IMR-90 (cell line): ENCODE data around the gene PHPT1.

Source experiments
- CEBPB ChIP-seq: IDR thresholded peaks from 2 replicates; pipeline ENCODE4 v1.6.1; 2012; ENCODE audit warnings: low read depth, low read length, improper control_type of control experiment
- CTCF ChIP-seq: conservative IDR thresholded peaks from 2 replicates; pipeline ENCODE4 v1.5.1; 2012; ENCODE audit warnings: mild to moderate bottlenecking, low read depth, low read length, improper control_type of control experiment
- ELK1 ChIP-seq: fragments of 150-350 bp; IDR thresholded peaks from 2 replicates; pipeline ENCODE4 v1.6.1; 2016; ENCODE audit warnings: low read depth, mild to moderate bottlenecking, low read length, moderate library complexity, borderline replicate concordance
- FOS ChIP-seq: fragments of 150-350 bp; IDR thresholded peaks from 2 replicates; pipeline ENCODE4 v1.6.1; 2016; ENCODE audit warnings: low read depth, low read length
- MAFK ChIP-seq: IDR thresholded peaks from 2 replicates; pipeline ENCODE4 v1.6.1; 2012; ENCODE audit warnings: low read depth, low read length, improper control_type of control experiment
- MAZ ChIP-seq: IDR thresholded peaks from 2 replicates; pipeline ENCODE4 v1.6.1; 2012; ENCODE audit warnings: low read depth, mild to moderate bottlenecking, low read length, improper control_type of control experiment, moderate library complexity, borderline replicate concordance
- MXI1 ChIP-seq: IDR thresholded peaks from 2 replicates; pipeline ENCODE4 v1.6.1; 2012; ENCODE audit warnings: low read depth, mild to moderate bottlenecking, low read length, moderate library complexity, borderline replicate concordance
- NFE2L2 ChIP-seq: fragments of 150-350 bp; IDR thresholded peaks from 2 replicates; pipeline ENCODE4 v1.6.1; 2016; ENCODE audit warnings: low read depth, mild to moderate bottlenecking, low read length
- POLR2A ChIP-seq: IDR thresholded peaks from 2 replicates; pipeline ENCODE4 v1.6.1; 2012; ENCODE audit warnings: mild to moderate bottlenecking, low read depth, low read length
- RAD21 ChIP-seq: IDR thresholded peaks from 2 replicates; pipeline ENCODE4 v1.6.1; 2012; ENCODE audit warnings: low read length, improper control_type of control experiment
- RCOR1 ChIP-seq: IDR thresholded peaks from 2 replicates; pipeline ENCODE4 v1.6.1; 2012; ENCODE audit warnings: mild to moderate bottlenecking, low read length, improper control_type of control experiment; ENCODE audit not compliant: insufficient replicate concordance
- RFX5 ChIP-seq: IDR thresholded peaks from 2 replicates; pipeline ENCODE4 v1.8.0; 2012; ENCODE audit warnings: low read depth, mild to moderate bottlenecking, low read length, moderate library complexity
- SMC3 ChIP-seq: fragments of 150-350 bp; IDR thresholded peaks from 2 replicates; pipeline ENCODE4 v1.6.1; 2016; ENCODE audit warnings: low read depth, mild to moderate bottlenecking, antibody characterized with exemption, low read length, moderate library complexity
- USF2 ChIP-seq: fragments of 150-350 bp; IDR thresholded peaks from 2 replicates; pipeline ENCODE4 v1.6.1; 2017; ENCODE audit warnings: mild to moderate bottlenecking, antibody characterized with exemption, low read length, low read depth

GRCh38 chr9:136835932-136836904, 13.0 kb upstream of the PHPT1 start:
- TF ChIP-seq CTCF (no peak), USF2 (no peak), RAD21 (no peak), POLR2A (no peak), CEBPB (no peak), FOS (no peak), RCOR1 (no peak), ELK1 (no peak), MAFK (no peak), SMC3 (no peak), RFX5 (no peak), MAZ (no peak), MXI1 (no peak), NFE2L2 (no peak)
